ENCODE results near the gene PTGES2.

DNA sequence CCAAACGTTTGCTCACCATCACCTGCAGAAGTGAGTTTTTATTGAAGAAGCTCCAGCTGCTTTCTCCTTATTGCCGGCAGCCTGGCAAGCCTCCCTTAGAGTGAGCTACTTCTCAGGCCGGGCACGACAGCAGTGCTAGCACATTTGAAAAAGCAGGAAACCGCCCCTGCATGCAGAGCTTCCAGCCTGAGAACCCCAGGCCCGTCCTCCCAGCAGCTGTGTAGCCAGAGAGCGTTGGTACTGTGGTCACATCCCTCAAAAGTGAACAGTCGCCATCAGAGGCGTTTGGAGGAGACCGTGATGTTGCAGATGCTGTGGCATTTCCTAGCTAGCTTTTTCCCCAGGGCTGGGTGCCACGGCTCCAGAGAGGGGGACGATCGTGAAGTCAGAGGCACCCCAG, 36.0 kb downstream of the PTGES2 start:
- TF ChIP-seq, protein P1, sequence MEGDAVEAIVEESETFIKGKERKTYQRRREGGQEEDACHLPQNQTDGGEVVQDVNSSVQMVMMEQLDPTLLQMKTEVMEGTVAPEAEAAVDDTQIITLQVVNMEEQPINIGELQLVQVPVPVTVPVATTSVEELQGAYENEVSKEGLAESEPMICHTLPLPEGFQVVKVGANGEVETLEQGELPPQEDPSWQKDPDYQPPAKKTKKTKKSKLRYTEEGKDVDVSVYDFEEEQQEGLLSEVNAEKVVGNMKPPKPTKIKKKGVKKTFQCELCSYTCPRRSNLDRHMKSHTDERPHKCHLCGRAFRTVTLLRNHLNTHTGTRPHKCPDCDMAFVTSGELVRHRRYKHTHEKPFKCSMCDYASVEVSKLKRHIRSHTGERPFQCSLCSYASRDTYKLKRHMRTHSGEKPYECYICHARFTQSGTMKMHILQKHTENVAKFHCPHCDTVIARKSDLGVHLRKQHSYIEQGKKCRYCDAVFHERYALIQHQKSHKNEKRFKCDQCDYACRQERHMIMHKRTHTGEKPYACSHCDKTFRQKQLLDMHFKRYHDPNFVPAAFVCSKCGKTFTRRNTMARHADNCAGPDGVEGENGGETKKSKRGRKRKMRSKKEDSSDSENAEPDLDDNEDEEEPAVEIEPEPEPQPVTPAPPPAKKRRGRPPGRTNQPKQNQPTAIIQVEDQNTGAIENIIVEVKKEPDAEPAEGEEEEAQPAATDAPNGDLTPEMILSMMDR (conservative IDR thresholded peaks at IDR 0.05; ENCODE audit: low read depth in 2 of 2), result no peak
- TF ChIP-seq EZH2 (IDR thresholded peaks at IDR 0.05; ENCODE audit: low read depth, unreplicated experiment) (no peak), EZH2phosphoT487 (IDR thresholded peaks at IDR 0.05; ENCODE audit: unreplicated experiment) (no peak), POLR2AphosphoS5 (IDR thresholded peaks at IDR 0.05; ENCODE audit: low read depth) (no peak), NANOG (IDR thresholded peaks at IDR 0.05; ENCODE audit: borderline replicate concordance) (no peak)
- TF ChIP-seq, protein P2, sequence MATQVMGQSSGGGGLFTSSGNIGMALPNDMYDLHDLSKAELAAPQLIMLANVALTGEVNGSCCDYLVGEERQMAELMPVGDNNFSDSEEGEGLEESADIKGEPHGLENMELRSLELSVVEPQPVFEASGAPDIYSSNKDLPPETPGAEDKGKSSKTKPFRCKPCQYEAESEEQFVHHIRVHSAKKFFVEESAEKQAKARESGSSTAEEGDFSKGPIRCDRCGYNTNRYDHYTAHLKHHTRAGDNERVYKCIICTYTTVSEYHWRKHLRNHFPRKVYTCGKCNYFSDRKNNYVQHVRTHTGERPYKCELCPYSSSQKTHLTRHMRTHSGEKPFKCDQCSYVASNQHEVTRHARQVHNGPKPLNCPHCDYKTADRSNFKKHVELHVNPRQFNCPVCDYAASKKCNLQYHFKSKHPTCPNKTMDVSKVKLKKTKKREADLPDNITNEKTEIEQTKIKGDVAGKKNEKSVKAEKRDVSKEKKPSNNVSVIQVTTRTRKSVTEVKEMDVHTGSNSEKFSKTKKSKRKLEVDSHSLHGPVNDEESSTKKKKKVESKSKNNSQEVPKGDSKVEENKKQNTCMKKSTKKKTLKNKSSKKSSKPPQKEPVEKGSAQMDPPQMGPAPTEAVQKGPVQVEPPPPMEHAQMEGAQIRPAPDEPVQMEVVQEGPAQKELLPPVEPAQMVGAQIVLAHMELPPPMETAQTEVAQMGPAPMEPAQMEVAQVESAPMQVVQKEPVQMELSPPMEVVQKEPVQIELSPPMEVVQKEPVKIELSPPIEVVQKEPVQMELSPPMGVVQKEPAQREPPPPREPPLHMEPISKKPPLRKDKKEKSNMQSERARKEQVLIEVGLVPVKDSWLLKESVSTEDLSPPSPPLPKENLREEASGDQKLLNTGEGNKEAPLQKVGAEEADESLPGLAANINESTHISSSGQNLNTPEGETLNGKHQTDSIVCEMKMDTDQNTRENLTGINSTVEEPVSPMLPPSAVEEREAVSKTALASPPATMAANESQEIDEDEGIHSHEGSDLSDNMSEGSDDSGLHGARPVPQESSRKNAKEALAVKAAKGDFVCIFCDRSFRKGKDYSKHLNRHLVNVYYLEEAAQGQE (IDR thresholded peaks at IDR 0.05; ENCODE audit: unreplicated experiment), result no peak

All from GM23338 (cell line).